Esophagus mucosa (tissue), 1 donor: ENCODE data around the gene AMFR. TPM values are rescaled to one million over a fixed set of nuclear protein-coding genes. Genes with fewer than 3 reads are reported as not detected.

ENCODE experiments used
- ATAC-seq: fragments of 200-7000 bp; cut with Tn5 transposase; one replicate; pipeline ENCODE4 v1.9.1; 2020
- total RNA-seq: library from RNA; stranded (reverse); gene quantifications from one replicate; pipeline ENCODE4 v1.2.4, GENCODE V29; 2023
- donor health status: DM: yes; HTN: yes; CAD: no.

The AMFR gene
- total RNA-seq, 1 donor from 2014 or later, result 74.2 TPM

DNA sequence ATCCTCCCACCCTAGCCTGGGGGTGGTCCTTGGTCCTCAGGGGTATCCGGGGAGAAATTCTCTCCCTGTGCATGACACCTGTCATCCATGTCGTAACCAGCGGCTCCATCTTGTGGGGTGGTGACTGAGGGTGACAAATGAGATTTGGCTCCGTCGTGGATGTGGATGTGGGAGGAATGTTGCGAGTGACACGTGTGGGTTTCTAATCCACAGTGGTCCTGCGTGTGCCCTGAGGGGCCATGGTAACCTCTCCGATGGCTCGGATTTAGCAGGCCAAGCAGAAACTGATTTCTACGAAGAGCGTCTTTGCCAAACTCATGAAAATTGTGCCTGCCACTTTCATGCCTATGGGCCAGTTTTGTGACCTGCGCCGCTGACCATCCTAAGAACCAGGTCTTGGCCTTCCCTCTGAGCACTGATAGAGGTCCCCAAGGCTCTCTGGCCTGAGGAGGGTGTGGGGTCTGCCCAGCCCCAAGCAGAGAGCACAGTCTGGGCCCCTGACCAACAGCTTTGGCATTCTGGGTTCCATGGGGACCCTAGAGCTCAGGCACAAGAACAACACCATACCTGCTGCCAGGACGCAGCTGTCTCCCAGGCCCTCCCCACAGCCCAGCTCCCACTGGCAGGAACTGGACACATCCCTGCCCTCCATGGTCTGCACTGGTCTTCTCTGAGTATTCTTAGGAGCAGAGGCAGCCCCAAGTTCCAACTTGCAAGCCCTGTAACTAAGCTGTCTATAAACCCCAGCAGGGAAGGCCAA lies 79.0 kb downstream of the AMFR start:
- no peak for ATAC-seq

DNA sequence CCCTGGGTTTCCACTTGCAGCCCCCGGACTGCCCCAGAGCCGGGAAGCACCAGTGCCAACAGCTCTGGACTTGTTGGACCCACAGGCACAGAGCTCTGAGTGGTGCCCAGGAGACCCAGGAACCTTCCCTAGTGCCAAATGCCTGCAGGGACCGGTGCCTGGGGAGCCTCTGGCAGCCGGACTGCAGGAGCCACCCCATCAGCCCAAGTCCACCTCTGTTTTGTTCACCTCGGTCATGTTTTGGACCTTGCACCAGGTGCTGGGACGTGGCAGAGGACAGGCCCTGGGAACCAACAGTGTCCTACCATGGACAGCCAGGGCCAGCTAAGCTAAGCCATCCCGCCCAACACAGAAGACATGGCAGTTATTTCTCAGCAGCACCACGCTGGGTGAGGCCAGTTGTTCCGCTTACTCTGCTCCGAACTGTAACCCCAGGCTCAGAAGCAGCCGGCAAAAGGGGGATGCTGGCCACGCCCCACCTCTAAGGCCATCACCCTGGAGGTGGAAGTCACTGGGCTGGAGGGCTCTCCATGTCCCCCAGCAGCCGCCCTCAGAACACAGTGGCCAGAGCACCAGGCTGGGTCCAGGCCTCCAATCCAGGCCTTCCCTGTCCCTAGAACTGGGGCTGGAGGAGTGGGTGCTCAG lies 79.8 kb downstream of the AMFR start:
- no peak for ATAC-seq

DNA sequence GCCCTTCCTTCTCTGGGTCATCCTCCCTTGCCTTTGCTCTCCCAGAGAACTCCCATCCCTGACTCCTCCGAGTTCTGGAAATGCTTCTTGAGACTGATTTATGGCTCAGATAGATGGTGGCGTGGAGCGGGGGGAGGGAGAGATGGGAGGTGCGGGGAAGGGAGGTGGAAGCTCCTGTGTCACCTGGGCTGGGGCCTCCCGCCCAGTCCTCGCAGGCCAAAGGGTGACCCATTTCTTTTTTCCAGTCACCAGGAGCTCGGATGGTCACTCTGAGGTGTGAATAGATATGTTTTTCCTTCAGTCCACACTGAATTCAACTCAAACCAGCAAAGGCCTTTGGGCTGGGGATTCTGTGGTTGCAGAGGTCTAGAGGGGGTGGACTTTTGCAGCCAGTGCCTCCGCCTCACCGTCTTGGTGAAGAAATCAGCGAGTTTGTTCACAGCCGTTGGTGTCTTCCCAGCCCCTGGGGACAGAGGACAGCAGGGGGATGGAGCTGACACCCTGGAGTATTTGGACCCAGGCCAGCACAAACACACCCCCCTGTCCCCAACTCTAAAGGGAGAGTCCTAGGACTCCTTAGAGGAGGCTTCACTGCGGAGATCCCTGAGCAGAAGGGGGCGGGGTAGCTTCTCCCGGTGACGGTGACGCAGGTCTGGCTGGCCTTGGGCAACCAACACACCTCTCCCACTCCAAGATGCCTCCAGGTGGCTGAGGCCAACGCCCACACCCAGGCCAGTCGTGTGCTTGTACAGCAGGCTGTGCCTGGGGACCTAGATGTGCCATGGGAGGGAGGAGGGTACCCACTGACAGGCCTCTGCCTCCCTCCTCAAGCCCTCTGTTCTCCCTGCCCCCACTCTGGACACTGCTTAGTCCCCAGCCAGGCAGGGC lies 80.6 kb downstream of the AMFR start:
- peak; percentile 77 for ATAC-seq

DNA sequence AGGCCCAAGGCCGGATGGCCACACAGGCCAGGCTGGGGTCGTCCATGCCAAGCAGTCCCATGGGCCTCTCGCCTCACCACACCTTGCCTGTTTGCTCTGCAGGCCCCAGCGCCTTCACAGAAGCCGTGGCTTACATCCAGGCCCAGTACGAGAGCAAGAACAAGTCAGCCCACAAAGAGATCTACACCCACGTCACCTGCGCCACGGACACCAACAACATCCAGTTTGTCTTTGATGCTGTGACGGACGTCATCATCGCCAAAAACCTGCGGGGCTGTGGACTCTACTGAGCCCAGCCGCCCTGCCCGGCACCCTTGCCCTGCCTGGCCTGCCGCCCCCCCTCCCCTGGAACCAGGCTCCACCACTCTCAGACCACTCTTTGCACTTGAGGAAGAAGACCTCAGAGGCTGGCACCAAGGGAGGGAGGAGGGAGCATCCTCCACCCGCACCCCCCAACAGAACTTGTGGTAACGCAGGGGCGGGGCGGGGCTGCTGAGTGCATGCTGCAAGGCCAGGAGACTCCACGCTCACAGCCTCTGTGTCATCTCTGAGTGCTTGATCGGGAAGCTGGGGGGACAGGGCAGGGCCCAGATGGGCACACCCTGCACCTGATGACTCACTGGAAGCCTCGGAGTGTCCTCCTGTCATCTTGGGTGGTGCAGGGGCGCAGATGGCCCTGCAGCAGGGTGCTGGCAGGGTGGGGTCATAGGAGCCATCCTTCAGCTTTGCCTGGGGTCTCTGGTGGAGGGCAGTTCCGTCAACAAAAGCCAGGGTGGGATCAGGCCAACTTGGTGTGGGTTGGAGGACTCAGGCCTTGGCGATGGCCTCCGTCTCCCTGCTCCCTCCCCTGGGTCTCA lies 81.5 kb downstream of the AMFR start:
- peak; percentile 92 for ATAC-seq

DNA sequence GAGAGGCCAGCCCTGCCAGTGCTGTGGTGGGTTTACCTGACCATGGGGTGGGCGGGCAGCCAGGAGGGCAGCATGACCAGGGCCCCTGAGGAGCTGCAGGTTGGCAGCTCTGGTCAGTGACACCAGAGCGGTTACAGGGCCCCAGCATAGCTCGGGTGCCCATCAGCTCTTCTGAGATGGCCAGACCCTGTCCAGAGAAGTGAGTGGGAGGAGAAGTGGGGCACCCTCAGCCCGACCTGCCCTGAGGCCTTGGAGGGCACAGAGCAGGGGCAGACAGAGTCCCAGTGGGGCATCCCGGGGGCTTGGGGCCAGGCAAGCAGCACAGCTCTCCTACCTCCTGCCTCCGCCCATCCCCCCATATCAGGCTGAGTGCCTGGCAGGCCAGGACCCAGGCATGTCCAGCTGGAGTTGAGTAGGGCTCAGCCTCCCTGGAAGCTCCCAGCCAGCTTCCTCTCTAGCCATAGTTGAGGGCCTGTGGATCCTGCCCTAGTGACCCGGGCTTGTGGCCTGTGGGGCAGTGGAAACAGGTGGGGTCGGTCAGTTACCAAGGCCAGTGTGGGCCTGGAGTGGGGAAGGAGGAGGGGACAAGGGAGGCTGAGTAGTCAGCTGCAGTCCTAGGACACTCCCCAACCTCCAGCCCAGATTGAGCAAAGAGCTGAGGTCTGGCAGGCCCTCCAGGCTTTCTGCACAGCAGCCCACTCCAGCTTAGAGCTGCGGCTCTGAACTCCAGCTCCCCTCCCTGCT lies 83.5 kb downstream of the AMFR start:
- no peak for ATAC-seq

DNA sequence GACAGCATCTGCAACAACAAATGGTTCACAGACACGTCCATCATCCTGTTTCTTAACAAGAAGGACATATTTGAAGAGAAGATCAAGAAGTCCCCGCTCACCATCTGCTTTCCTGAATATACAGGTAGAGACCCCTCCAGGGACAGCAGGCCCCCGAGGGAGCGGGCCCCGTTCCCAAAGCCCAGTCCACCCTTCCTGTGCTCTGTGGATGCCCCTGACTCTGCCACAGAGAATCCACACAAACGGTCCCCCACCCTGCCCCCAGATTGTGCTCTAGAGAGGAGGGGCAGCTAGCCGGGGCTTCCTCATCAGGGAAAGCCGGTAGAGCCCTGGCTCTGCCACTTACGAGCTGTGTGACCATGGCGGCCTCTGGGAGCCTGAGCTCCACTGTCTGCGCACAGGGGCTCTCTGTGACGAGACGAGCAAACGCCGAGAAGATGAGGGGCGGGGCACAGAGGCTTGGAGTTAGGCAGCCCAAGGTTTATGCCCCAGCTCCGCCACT lies 84.4 kb downstream of the AMFR start:
- ATAC-seq, result no peak

DNA sequence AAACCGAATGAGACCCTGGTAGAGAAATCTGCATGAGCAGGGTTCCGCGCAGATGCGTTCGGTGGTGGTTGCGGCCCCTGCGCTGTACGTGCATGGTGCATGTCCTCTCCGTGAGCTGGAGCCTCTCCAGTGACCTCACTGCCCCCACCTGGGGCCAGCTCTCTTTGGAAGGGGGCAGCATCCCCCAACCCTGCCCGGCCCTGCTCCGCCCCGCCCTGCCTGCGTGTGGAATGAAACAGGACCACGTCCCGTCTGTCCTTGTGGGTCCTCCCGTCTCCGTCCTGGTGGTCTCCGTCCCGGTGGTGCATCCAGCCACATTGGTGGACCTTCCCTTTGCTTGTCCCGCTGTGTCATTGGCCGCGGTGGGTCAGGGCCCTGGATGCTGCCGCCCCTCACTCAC lies 84.9 kb downstream of the AMFR start:
- no peak for ATAC-seq

DNA sequence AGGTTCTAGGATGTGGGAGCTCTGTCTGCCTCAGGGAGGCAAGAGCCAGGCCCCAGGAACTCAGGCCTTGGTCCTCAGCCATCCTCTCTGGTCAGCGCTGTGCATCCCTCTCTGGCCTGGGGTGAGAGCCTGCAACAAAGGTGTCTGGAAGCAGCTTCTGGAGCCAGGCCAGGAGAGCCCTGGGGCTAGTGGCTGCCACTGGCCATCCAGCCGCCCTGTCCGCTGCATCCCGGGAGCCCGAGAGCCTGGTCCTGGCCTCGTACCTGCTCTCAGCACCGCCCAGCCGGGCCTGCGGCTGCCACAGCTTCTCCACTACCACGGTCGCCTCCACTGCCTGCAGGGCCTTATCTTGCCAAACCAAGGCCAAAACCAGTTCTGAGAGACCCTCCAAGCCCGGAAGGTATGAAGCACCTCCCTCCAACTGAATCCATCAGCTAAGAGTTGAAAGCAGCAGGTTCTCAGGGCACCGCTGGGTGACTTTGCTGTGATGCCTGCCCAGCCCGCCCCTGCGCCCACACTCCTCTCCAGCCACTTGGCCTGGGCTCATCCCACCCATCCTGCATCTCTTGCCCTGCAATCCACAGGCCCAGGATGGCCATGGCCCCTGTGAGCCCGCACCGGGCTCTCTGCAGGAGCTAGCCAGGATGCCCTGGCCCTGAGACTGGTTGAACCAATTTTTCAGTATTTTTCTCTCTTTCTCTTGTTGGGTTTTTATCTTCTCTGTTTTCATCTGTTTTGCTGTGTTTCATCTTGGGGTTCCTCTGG lies 85.7 kb downstream of the AMFR start:
- ATAC-seq, result no peak

DNA sequence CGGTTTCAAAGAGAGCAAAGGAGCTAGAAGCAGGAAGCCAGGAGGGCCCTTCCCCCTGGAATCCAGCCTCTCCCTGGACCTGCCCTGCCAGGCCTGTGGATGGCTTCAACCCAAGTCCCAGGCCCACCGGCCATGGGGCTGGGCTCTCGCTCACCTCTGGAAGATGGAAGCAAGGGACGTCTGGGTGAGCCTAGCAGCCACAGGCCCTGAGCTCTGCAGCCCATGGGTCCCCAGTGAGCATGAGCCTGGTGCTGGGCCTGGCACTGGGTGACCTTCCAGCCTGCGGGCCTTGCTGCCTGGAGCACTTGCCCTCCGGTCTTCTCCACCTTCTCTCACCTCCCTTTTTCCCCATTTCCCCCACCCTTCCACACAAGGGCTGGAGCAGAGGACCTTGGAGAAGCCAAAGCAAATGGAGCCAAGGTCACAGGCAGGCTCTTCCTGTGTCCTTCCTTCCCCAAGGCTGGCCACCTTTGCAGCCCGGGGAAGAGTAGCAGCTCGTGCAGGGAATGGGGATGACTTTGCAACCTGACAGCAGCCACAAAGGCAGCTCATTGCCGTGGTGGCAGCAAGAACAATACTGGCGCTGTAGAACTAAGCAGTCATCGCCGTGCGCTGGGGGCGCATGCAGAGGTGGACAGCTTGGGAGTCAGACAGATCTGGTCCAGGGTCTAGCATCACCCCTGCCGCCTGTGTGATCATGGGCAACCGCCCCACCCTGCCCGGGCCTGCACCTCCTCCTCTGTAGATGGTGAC lies 86.6 kb downstream of the AMFR start:
- ATAC-seq, result no peak

DNA sequence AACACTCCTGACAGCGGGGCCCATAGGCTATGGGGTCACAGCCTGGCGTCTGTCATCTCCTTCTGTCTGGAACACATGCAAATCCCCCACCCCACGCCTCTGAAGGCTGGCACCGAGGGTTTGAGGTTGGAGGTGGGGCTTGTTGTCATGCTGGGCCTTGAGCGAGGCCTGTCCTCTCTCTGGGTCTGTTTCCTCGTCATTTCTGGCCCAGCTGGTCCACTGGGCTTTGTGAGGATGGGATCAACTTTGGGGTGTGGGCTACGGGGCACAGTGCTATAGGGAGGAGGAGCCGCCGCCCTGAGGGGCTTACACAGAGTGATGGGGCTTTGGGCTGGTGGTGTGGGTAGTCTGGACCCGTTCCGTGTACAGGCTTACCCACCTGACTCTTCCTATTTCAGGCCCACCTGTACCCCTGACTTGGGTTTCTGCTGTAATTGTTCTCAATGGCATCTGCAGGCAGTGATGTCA lies 87.5 kb downstream of the AMFR start:
- ATAC-seq, result no peak

DNA sequence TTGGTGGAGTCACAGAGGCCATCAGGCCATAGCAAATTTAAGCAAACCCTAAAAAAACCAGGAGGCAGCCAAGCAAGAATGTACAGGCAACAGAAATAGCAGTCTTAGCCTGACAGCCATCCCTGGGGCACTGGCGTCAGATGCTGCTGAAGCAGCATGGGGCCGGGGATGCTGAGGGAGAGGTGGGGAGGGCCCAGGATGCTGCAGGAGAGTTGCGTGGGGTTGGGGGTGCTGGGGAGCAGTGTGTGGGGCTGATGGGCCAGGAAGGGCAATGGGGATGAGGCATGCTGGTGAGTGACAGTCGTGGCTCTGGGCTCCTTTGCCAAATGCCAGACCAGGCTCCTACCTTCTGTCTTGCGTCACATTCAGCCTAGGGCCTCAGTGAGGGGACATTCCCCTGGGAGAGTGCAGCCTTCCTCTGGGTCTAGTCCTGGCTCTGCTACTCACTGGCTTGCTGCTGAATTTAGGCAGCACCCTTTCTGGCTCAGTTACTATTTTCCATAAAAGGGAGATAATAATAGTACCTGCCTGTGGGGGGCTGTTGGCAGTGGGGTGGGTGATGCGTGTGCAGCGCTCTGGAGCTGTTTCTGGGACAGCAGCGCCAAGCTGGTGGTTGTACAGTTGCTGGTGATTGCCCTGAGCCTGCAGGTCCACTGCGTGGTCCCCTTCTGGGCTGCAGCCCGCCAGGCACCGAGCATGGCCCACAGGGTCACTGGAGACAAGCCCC lies 88.1 kb downstream of the AMFR start:
- ATAC-seq, result no peak

DNA sequence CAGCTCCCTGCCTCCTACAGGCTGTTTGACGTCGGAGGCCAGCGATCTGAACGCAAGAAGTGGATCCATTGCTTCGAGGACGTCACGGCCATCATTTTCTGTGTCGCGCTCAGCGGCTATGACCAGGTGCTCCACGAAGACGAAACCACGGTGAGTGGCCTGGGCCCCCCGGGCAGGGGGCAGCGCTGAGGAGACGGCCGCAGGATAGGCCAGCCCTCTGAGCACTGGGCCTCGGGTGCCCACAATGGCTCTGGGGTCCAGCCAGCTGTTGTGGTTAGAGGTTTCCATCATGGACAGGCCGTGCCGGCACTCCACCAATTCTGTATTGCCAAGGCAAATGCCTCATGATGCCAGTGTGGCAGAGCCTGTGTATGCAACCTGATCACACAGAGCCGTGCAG lies 88.6 kb downstream of the AMFR start:
- no peak for ATAC-seq

DNA sequence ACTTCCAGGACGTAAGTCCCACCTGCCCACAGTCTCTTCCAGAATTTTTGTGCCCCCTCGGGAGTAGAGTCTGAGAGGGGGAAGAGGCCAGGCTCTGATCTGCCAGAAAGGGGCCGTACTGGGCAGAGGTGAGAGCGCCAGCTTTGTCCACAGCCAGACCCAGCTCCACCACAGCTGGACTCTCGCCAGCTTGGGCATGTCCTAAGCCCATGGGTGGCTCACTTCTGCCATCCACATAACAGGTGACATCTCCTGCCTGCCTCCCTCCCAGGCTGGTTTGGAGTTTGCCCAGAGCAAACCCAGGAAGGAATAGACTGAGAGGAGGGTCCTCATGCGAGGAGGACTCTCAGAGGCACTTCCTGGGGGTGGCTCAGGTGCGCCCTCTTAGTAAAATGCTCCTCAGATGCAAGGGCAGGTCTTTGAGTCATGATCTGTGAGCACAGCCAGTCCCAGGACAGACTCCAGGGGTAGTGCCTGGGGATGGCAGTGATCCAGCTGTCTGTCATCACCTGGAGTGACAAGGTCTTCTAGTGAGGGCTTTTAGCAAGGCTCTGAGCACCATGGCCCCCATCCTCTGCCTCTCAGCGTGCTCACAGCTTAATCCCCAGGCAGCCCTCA lies 89.2 kb downstream of the AMFR start:
- ATAC-seq, result peak; percentile 42

DNA sequence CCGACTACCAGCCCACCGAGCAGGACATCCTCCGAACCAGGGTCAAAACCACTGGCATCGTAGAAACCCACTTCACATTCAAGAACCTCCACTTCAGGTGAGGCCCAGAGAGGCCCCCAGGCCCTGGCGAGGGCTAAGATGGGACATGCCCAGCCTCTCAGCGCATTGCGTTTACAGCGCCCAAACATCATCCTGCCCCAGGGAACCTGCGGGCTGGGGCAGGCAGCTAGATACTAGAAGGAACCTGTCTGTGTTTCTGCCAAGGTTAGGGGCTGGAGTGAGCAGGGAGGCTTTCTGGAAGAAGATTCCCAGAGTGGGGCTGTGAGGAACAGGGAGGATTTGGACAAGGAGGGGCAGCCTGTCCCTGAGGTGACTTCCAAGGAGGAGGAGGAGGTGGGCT lies 90.6 kb downstream of the AMFR start:
- ATAC-seq, result peak; percentile 75

DNA sequence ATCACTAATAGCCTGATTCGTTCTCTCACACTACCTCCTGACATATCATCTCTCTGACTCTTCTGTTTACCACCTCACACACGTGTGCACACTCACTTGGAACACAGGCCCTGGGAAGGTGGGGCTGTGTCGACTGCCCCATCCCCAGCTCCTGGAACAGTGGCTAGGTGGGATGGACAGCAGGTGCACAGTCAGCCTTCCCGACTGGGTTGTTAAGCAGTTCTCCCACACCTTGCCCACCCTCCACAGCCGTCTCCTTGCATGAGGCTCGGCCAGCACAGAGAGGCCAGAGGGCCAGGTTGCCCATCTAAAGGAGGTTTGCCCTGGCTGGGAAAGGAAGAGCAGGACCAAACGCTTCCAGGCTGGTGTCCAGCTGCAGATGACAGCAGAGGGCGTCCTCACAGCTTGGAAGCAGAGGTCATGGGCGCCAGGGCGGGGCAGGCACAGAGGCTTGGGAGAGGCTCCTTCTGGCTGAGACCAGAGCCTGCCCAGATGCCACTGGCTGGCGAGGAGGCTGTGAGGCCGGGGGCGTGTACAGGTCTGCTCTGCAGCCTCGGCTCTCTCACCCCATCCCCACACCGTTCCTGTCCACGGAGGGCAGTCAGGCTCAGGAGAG lies 92.8 kb downstream of the AMFR start:
- peak; percentile 61 for ATAC-seq

DNA sequence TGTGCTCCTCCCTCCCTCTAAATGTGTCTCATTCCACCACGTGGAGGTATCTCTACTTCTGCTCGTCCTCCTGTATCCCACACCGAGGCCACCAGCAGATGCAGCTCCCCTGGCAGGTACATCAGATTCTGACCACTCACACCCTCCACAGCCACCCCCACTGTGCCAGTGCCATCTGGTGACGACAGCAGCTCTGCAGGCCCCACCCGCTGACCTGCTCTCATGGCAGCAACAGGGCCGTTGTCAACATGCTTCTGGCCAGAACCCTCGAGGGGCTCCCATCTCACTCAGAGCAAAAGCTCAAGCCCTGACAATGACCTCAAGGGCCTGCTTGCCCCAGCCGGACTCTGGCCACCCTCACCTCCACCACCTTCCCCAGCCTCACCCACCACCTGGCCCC lies 93.4 kb downstream of the AMFR start:
- no peak for ATAC-seq

DNA sequence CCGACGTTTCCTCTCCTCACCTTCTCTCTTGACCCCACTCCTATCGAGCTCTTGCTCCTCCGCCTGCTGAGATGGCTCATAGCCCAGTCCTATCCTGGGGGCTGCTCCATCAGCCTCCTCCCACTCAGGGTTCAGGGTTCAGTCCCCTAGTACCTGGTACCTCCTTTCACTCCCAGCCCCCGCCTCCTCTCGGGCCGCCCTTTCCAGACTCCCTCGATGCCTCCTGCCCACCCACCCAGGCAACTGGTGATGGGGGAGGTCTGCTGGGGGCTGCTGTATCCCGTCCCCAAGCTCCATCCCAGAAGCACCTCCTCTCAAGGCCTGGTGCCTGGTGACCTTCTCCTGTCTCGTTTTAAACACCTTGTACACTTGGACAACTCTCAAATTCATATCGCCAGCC lies 93.9 kb downstream of the AMFR start:
- no peak for ATAC-seq

DNA sequence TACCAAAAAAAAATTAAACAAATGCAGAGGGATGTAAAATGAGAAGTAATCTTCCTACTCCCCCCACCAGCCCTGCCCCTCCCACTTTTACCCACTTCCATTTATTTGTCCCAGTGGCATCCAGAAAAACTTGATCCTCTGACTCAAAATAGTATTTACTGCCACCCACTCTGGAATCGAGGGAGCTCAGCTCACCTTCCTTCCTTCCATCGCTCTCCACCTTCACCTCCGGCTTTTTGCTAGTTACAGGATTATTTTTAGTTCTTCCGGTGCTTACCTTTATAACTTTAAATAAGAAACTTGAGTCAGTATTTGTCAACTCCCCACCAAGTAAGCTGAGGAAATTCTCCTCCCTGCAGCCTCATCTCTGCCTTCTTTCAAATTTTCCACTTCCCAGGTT lies 94.9 kb downstream of the AMFR start:
- ATAC-seq, result no peak
